KMS-11 (cell line): ENCODE results near the gene BBX.
A peak's percentile ranks its signal among the peaks of the same experiment; 100 is the strongest.

Experiments
- H2AFZ ChIP-seq: fragments of 200-600 bp; sonication (generic); 2 replicates; pipeline ENCODE4 v1.6.1; 2016; ENCODE audit warnings: antibody characterized with exemption, mixed run types, low read depth
- H3K27ac ChIP-seq: fragments of 200-600 bp; sonication (generic); 2 replicates; pipeline ENCODE4 v1.6.1; 2016; ENCODE audit warnings: mild to moderate bottlenecking, mixed run types
- H3K27me3 ChIP-seq: fragments of 200-600 bp; sonication (generic); 2 replicates; pipeline ENCODE4 v1.6.1; 2017; ENCODE audit warnings: mild to moderate bottlenecking, low read depth, mixed run types, moderate library complexity; ENCODE audit not compliant: insufficient read depth
- H3K36me3 ChIP-seq: fragments of 200-600 bp; sonication (generic); 2 replicates; pipeline ENCODE4 v1.6.1; 2017; ENCODE audit warnings: mild to moderate bottlenecking, mixed run types; ENCODE audit not compliant: insufficient read depth
- H3K4me1 ChIP-seq: fragments of 200-600 bp; sonication (generic); 2 replicates; pipeline ENCODE4 v1.6.1; 2016; ENCODE audit warnings: mild to moderate bottlenecking, low read depth, mixed run types; ENCODE audit not compliant: poor library complexity, severe bottlenecking
- H3K4me2 ChIP-seq: fragments of 200-600 bp; sonication (generic); 2 replicates; pipeline ENCODE4 v1.7.0; 2016; ENCODE audit warnings: mild to moderate bottlenecking, mixed run types
- H3K4me3 ChIP-seq: fragments of 200-600 bp; sonication (generic); IDR thresholded peaks from 2 replicates; pipeline ENCODE4 v1.6.1; 2017; ENCODE audit warnings: low read depth, low read length, mixed read lengths; ENCODE audit not compliant: insufficient read depth
- H3K79me2 ChIP-seq: fragments of 200-600 bp; sonication (generic); 2 replicates; pipeline ENCODE4 v1.6.1; 2016; ENCODE audit warnings: low read depth, mixed run types; ENCODE audit not compliant: insufficient read depth
- H3K9ac ChIP-seq: fragments of 200-600 bp; sonication (generic); 2 replicates; pipeline ENCODE4 v1.6.1; 2016; ENCODE audit warnings: mild to moderate bottlenecking, mixed run types
- H4K20me1 ChIP-seq: fragments of 200-600 bp; sonication (generic); 2 replicates; pipeline ENCODE4 v1.6.1; 2016; ENCODE audit warnings: mild to moderate bottlenecking, mixed run types; ENCODE audit not compliant: insufficient read depth
- CTCF ChIP-seq: fragments of 200-600 bp; sonication (generic); conservative IDR thresholded peaks from 2 replicates; pipeline ENCODE4 v1.6.1; 2017; ENCODE audit warnings: low read depth, mild to moderate bottlenecking, antibody characterized with exemption, low read length, moderate library complexity, mixed read lengths

The BBX gene

GRCh38 chr3:107522510-107523288 lies at the start of gene BBX:
Gene BBX, plus strand, starts transcription at chr3:107522962. Its CDS starts 187,499 bp downstream, at chr3:107710461.
- H3K27me3 ChIP-seq: no peaks in the 10 kb centered on the region
- peaks cover 25% of the 10 kb centered on the region for H3K79me2 ChIP-seq
- peaks cover 21% of the 10 kb centered on the region for H3K4me1 ChIP-seq
- H4K20me1 ChIP-seq: no peaks in the 10 kb centered on the region
- H3K27ac ChIP-seq: peak within 1 kb of the TSS; percentile 80
- TF ChIP-seq CTCF: no peak
- no peaks in the 10 kb centered on the region for H3K36me3 ChIP-seq
- peak within 1 kb of the TSS; percentile 63 for H3K4me3 ChIP-seq
- H3K9ac ChIP-seq: peak within 1 kb of the TSS; percentile 70
- peak within 1 kb of the TSS; percentile 87 for H3K4me2 ChIP-seq
- peak within 1 kb of the TSS; percentile 72 for H2AFZ ChIP-seq

GRCh38 chr3:107476462-107476861 lies 46.3 kb upstream of the BBX start:
- H3K36me3 ChIP-seq: no peaks in the 10 kb centered on the region
- H3K4me1 ChIP-seq: no peaks in the 10 kb centered on the region
- no peak overlapping the region for H3K4me2 ChIP-seq
- no peaks in the 10 kb centered on the region for H4K20me1 ChIP-seq
- no peak overlapping the region for H3K27ac ChIP-seq
- H3K27me3 ChIP-seq: no peaks in the 10 kb centered on the region
- TF ChIP-seq CTCF: no peak
- H3K79me2 ChIP-seq: no peaks in the 10 kb centered on the region
- H2AFZ ChIP-seq: no peak overlapping the region
- no peak overlapping the region for H3K4me3 ChIP-seq
- no peak overlapping the region for H3K9ac ChIP-seq

- TF ChIP-seq CTCF: no peak
- H3K79me2 ChIP-seq: no peaks in the 10 kb centered on the region
- H3K36me3 ChIP-seq: no peaks in the 10 kb centered on the region
- no peak overlapping the region for H2AFZ ChIP-seq
- H3K4me3 ChIP-seq: no peak overlapping the region
- H3K27ac ChIP-seq: no peak overlapping the region
- no peaks in the 10 kb centered on the region for H4K20me1 ChIP-seq
- H3K27me3 ChIP-seq: no peaks in the 10 kb centered on the region
- no peak overlapping the region for H3K4me2 ChIP-seq
- H3K9ac ChIP-seq: no peak overlapping the region
- H3K4me1 ChIP-seq: no peaks in the 10 kb centered on the region
Measured at GRCh38 chr3:107487490-107487889, 35.3 kb upstream of the BBX start.

- Histone ChIP-seq H3K36me3 (no peaks in the 10 kb centered on the region), H3K27ac (no peak overlapping the region), H3K27me3 (no peaks in the 10 kb centered on the region), H3K4me3 (no peak overlapping the region), H3K9ac (no peak overlapping the region), H3K4me1 (no peaks in the 10 kb centered on the region), H3K79me2 (no peaks in the 10 kb centered on the region), H3K4me2 (no peak overlapping the region), H4K20me1 (no peaks in the 10 kb centered on the region), H2AFZ (no peak overlapping the region)
- no peak for TF ChIP-seq CTCF
Measured at GRCh38 chr3:107488942-107489341, 33.8 kb upstream of the BBX start.
